ENCODE data around the gene CYP26B1.

The CYP26B1 gene

DNA sequence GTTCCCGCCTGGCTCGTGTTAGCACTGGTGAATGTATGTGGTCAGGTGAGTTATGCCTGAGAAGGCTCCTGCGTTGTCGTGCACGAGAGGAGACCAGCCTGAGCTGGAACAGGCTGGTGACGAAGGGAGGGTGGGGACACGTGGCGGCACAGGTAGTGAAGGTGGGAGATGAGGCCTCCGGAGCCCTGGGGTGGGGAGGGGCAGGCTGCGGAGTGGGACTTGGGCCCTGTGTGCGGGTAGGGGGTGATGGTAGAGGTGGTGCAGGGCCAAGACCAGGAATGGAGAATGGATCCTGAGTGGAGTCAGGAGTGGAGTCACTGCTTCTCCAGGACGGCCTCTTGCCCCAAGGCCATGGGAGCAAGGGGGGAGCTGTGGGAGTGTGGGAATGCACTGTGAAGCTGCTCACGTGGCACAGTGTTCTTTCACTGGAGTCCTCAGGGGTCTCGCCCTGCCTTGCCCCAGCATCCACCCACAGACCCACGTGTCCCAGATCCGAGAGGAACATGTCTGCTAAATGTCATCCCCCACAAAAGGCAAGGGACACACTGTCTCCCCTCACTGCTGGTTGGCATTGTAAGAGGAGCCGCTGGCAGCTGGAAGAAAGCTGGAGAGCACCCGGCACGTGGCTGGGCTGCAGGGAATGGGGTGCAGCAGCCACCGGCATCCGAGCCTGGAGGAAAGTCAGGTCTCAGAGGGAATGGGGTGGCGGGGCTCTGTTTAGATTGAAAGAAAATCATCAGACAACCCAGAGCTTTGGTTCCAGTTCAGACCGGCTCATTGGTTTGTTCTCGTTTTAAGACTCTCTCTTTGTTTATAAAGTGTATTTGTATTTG lies 63.7 kb downstream of the CYP26B1 start:
- ATAC-seq = no peak

DNA sequence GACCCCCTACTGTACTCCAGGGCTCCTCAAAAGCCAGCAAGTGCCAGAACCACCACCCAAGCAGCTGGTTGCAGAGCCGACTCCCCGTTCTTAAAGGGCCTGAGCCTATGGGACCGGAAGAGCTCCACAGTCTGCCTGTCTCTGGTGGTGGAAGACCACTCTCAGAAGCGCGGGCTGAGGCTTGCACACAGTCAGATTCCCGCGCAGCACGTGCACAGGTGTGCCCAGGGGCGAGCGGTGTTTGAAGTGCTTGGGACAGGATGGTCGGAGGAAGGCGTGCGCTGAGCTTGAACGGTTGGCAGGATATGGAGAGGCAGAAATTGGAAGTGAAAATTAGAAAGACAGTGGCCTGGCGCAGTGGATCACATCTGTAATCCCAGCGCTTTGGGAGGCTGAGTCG lies 64.8 kb downstream of the CYP26B1 start:
- ATAC-seq = no peak
- TF ChIP-seq ISL1 (CRISPR knock-in tag; IDR thresholded peaks at IDR 0.05) (no peak), TCF4 (CRISPR knock-in tag; IDR thresholded peaks at IDR 0.05; ENCODE audit: borderline replicate concordance) (no peak), ZFP3 (CRISPR knock-in tag; IDR thresholded peaks at IDR 0.05) (no peak), ZC3H10 (CRISPR knock-in tag; IDR thresholded peaks at IDR 0.05) (no peak), CSDC2 (CRISPR knock-in tag; IDR thresholded peaks at IDR 0.05) (no peak), CSRNP3 (CRISPR knock-in tag; IDR thresholded peaks at IDR 0.05) (no peak), PPARA (CRISPR knock-in tag; IDR thresholded peaks at IDR 0.05; ENCODE audit: borderline replicate concordance) (no peak), BACH2 (CRISPR knock-in tag; IDR thresholded peaks at IDR 0.05; ENCODE audit: borderline replicate concordance) (no peak), RARB (CRISPR knock-in tag; IDR thresholded peaks at IDR 0.05) (no peak)

More for the DNA sequence above, 63.7 kb downstream of the CYP26B1 start:
- TF ChIP-seq ZFP3 (CRISPR knock-in tag; IDR thresholded peaks at IDR 0.05) (no peak), TCF4 (CRISPR knock-in tag; IDR thresholded peaks at IDR 0.05; ENCODE audit: borderline replicate concordance) (no peak), TOX (CRISPR knock-in tag; IDR thresholded peaks at IDR 0.05; ENCODE audit: borderline replicate concordance) (no peak), BACH2 (CRISPR knock-in tag; IDR thresholded peaks at IDR 0.05; ENCODE audit: borderline replicate concordance) (no peak)

DNA sequence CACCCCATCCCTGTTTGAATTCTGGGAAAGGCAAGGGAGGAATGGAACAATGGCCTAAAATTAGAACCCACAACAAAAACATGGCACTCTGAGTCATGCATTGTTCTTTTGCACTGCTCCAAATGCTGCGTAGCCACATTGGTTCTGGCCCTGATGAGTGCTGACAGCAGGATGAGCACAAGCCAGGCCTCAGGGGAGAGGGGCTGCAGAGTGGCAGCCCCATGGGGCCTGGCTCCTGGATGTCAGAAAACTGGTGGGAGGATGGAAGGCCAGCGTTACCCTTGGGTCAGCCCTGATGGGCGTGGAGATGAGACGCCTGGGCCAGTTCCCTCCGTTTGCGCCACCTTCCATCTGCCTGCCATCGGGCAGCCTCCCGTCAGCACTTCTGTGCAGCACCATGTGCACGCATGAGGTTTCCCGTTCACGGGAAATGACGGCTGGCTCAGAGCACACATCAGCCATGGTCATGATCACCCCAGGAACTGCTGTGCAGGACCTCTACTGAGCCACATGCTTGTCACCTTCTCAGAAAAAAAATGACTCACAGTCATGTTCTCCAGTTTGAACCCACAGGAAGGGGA lies 65.6 kb downstream of the CYP26B1 start:
- no peak for ATAC-seq
- TF ChIP-seq GLIS3 (CRISPR knock-in tag; IDR thresholded peaks at IDR 0.05) (no peak), TCF4 (CRISPR knock-in tag; IDR thresholded peaks at IDR 0.05; ENCODE audit: borderline replicate concordance) (no peak), CSDC2 (CRISPR knock-in tag; IDR thresholded peaks at IDR 0.05) (no peak), PATZ1 (CRISPR knock-in tag; IDR thresholded peaks at IDR 0.05; ENCODE audit: borderline replicate concordance) (no peak), ZNF8 (CRISPR knock-in tag; IDR thresholded peaks at IDR 0.05) (no peak), ESRRG (CRISPR knock-in tag; IDR thresholded peaks at IDR 0.05) (no peak), SNAI2 (CRISPR knock-in tag; IDR thresholded peaks at IDR 0.05) (no peak), ZFP3 (CRISPR knock-in tag; IDR thresholded peaks at IDR 0.05) (no peak), ZFP30 (CRISPR knock-in tag; IDR thresholded peaks at IDR 0.05) (no peak), BACH2 (CRISPR knock-in tag; IDR thresholded peaks at IDR 0.05; ENCODE audit: borderline replicate concordance) (no peak), PPARA (CRISPR knock-in tag; IDR thresholded peaks at IDR 0.05; ENCODE audit: borderline replicate concordance) (no peak), ZNF565 (CRISPR knock-in tag; conservative IDR thresholded peaks at IDR 0.05; ENCODE audit: low read depth) (no peak), ARNTL (CRISPR knock-in tag; IDR thresholded peaks at IDR 0.05; ENCODE audit: borderline replicate concordance, low read depth) (no peak), ZNF70 (CRISPR knock-in tag; IDR thresholded peaks at IDR 0.05) (no peak), ISL1 (CRISPR knock-in tag; IDR thresholded peaks at IDR 0.05) (no peak), TOX (CRISPR knock-in tag; IDR thresholded peaks at IDR 0.05; ENCODE audit: borderline replicate concordance) (no peak), ZC3H10 (CRISPR knock-in tag; IDR thresholded peaks at IDR 0.05) (no peak)
- TF ChIP-seq, protein P1, sequence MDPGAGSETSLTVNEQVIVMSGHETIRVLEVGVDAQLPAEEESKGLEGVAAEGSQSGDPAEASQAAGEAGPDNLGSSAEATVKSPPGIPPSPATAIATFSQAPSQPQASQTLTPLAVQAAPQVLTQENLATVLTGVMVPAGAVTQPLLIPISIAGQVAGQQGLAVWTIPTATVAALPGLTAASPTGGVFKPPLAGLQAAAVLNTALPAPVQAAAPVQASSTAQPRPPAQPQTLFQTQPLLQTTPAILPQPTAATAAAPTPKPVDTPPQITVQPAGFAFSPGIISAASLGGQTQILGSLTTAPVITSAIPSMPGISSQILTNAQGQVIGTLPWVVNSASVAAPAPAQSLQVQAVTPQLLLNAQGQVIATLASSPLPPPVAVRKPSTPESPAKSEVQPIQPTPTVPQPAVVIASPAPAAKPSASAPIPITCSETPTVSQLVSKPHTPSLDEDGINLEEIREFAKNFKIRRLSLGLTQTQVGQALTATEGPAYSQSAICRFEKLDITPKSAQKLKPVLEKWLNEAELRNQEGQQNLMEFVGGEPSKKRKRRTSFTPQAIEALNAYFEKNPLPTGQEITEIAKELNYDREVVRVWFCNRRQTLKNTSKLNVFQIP (CRISPR knock-in tag; IDR thresholded peaks at IDR 0.05; ENCODE audit: borderline replicate concordance, low read depth) = no peak
- TF ChIP-seq, protein P2, sequence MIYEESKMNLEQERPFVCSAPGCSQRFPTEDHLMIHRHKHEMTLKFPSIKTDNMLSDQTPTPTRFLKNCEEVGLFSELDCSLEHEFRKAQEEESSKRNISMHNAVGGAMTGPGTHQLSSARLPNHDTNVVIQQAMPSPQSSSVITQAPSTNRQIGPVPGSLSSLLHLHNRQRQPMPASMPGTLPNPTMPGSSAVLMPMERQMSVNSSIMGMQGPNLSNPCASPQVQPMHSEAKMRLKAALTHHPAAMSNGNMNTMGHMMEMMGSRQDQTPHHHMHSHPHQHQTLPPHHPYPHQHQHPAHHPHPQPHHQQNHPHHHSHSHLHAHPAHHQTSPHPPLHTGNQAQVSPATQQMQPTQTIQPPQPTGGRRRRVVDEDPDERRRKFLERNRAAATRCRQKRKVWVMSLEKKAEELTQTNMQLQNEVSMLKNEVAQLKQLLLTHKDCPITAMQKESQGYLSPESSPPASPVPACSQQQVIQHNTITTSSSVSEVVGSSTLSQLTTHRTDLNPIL (CRISPR knock-in tag; IDR thresholded peaks at IDR 0.05; ENCODE audit: low read depth) = no peak
